Iris pigment epithelial cell (primary cell): ENCODE measurements around the gene DDIT4L.
"Not testable (repeated sequence)": the region's sequence is repeated elsewhere in the genome, so short reads cannot be mapped to it uniquely, and the experiment has no call there.

Experiments
- DNase-seq: peaks from one replicate; pipeline ENCODE4 v3.0.0-alpha.2; 2011; ENCODE audit warnings: low read depth

DDIT4L gene

GRCh38 chr4:100189820-100190642 is at the start of gene DDIT4L:
Gene DDIT4L (minus strand): TSS chr4:100190468. CDS start chr4:100189983, 485 bp downstream.
- peak; percentile 34 for DNase-seq

GRCh38 chr4:100240008-100240407 is 49.7 kb upstream of the DDIT4L start:
- DNase-seq: peak; percentile 18

- DNase-seq: no peak
These were observed 34.5 kb upstream of the DDIT4L start for GRCh38 chr4:100224721-100225120.

GRCh38 chr4:100224160-100224559 is 33.9 kb upstream of the DDIT4L start:
- no peak for DNase-seq

- peak; percentile 13 for DNase-seq
These were observed 18.7 kb upstream of the DDIT4L start for GRCh38 chr4:100208964-100209363.

GRCh38 chr4:100208459-100208858 is 18.2 kb upstream of the DDIT4L start:
- no peak for DNase-seq

GRCh38 chr4:100206850-100207249 is 16.6 kb upstream of the DDIT4L start:
- DNase-seq: no peak

GRCh38 chr4:100198061-100198460 is 7.8 kb upstream of the DDIT4L start:
- DNase-seq: no peak

GRCh38 chr4:100196388-100197071 is 6.3 kb upstream of the DDIT4L start:
- DNase-seq: not testable (repeated sequence)

- peak; percentile 57 for DNase-seq
These were observed 654 bp upstream of the DDIT4L start for GRCh38 chr4:100190643-100191600.

- DNase-seq: no peak
These were observed 1.4 kb downstream of the DDIT4L start for GRCh38 chr4:100188829-100189228.

GRCh38 chr4:100187781-100188180 is 2.5 kb downstream of the DDIT4L start:
- no peak for DNase-seq

- DNase-seq: no peak
These were observed 5.5 kb downstream of the DDIT4L start for GRCh38 chr4:100184787-100185186.

GRCh38 chr4:100177855-100178254 is 12.4 kb downstream of the DDIT4L start:
- no peak for DNase-seq

- DNase-seq: no peak
These were observed 13.1 kb downstream of the DDIT4L start for GRCh38 chr4:100177126-100177525.

- DNase-seq: no peak
These were observed 14.4 kb downstream of the DDIT4L start for GRCh38 chr4:100175858-100176257.

- DNase-seq: no peak
These were observed 15.3 kb downstream of the DDIT4L start for GRCh38 chr4:100174985-100175383.

- DNase-seq: peak; percentile 10
These were observed 19.3 kb downstream of the DDIT4L start for GRCh38 chr4:100170986-100171385.

GRCh38 chr4:100169491-100170485 is 20.5 kb downstream of the DDIT4L start:
- peak; percentile 66 for DNase-seq

- DNase-seq: peak; percentile 77
These were observed 21.7 kb downstream of the DDIT4L start for GRCh38 chr4:100168521-100168920.
